AG09319 (cell line): ENCODE data around the gene PAK3.

Source experiments
- DNase-seq: peaks from one replicate; pipeline ENCODE4 v3.0.0-alpha.2; 2010; ENCODE audit warnings: low read depth; ENCODE audit errors: extremely low read depth
- CTCF ChIP-seq: IDR thresholded peaks from 2 replicates; pipeline ENCODE4 v1.5.1; 2011; ENCODE audit warnings: low read depth, mild to moderate bottlenecking, inconsistent platforms, low read length, moderate library complexity

Gene PAK3

GRCh38 chrX:111257733-111258132, 161.7 kb downstream of the PAK3 start:
- no peak for DNase-seq
- no peak for TF ChIP-seq CTCF

- DNase-seq, result no peak
- TF ChIP-seq CTCF, result no peak
These were observed 163.6 kb downstream of the PAK3 start for GRCh38 chrX:111259559-111259958.

GRCh38 chrX:111260451-111260850, 164.5 kb downstream of the PAK3 start:
- no peak for DNase-seq
- TF ChIP-seq CTCF, result no peak

- TF ChIP-seq CTCF, result no peak
- DNase-seq, result no peak
These were observed 166.1 kb downstream of the PAK3 start for GRCh38 chrX:111262086-111262485.

- no peak for DNase-seq
- no peak for TF ChIP-seq CTCF
These were observed 168.4 kb downstream of the PAK3 start for GRCh38 chrX:111264385-111264784.

GRCh38 chrX:111265486-111265885, 169.5 kb downstream of the PAK3 start:
- no peak for TF ChIP-seq CTCF

GRCh38 chrX:111268506-111268905, 172.5 kb downstream of the PAK3 start:
- no peak for TF ChIP-seq CTCF
- no peak for DNase-seq

More at GRCh38 chrX:111265486-111265885, 169.5 kb downstream of the PAK3 start:
- no peak for DNase-seq
